GM21529 (cell line): Measurements from ENCODE around the gene ITIH3.
"Not testable (repeated sequence)": the region's sequence is repeated elsewhere in the genome, so short reads cannot be mapped to it uniquely, and the experiment has no call there.

Experiments used
- ATAC-seq: cut with Tn5 transposase; IDR thresholded peaks from one replicate; pipeline ENCODE4 v1.9.1; 2021; ENCODE audit not compliant: unreplicated experiment

ITIH3 gene

GRCh38 chr3:52794612-52795099 lies at the start of gene ITIH3:
Gene ITIH3 (plus strand): TSS chr3:52794796. CDS start chr3:52794804, 8 bp downstream.
- ATAC-seq, result no peak

- ATAC-seq, result no peak
Measured at GRCh38 chr3:52752045-52752660, 42.4 kb upstream of the ITIH3 start.

- no peak for ATAC-seq
Measured at GRCh38 chr3:52754373-52754772, 40.2 kb upstream of the ITIH3 start.

- ATAC-seq, result no peak
Measured at GRCh38 chr3:52756141-52756540, 38.5 kb upstream of the ITIH3 start.

- no peak for ATAC-seq
Measured at GRCh38 chr3:52763466-52763865, 31.1 kb upstream of the ITIH3 start.

GRCh38 chr3:52769786-52770455 lies 24.7 kb upstream of the ITIH3 start:
- no peak for ATAC-seq

GRCh38 chr3:52770496-52771333 lies 23.9 kb upstream of the ITIH3 start, which contains the start of gene NEK4:
Gene NEK4 (minus strand): TSS chr3:52770940. CDS start chr3:52770746, 194 bp downstream.
- peak; percentile 95 for ATAC-seq

GRCh38 chr3:52771334-52771681 lies 23.3 kb upstream of the ITIH3 start:
- ATAC-seq, result peak; percentile 16

- no peak for ATAC-seq
Measured at GRCh38 chr3:52771702-52772101, 22.9 kb upstream of the ITIH3 start.

- no peak for ATAC-seq
Measured at GRCh38 chr3:52773361-52774065, 21.1 kb upstream of the ITIH3 start.

GRCh38 chr3:52774066-52774713 lies 20.4 kb upstream of the ITIH3 start:
- ATAC-seq, result no peak

GRCh38 chr3:52774901-52775864 lies 19.4 kb upstream of the ITIH3 start:
- no peak for ATAC-seq

GRCh38 chr3:52775877-52776276 lies 18.7 kb upstream of the ITIH3 start:
- no peak for ATAC-seq

GRCh38 chr3:52776486-52776885 lies 18.1 kb upstream of the ITIH3 start:
- not testable (repeated sequence) for ATAC-seq

- no peak for ATAC-seq
Measured at GRCh38 chr3:52777127-52777958, 17.3 kb upstream of the ITIH3 start, which contains the start of gene ITIH1. Gene ITIH1 (plus strand): TSS chr3:52777599. CDS start chr3:52777616, 17 bp downstream.

GRCh38 chr3:52777959-52778805 lies 16.4 kb upstream of the ITIH3 start:
- ATAC-seq, result no peak

- ATAC-seq, result peak; percentile 74
Measured at GRCh38 chr3:52779011-52779836, 15.4 kb upstream of the ITIH3 start.
